Astrocyte of the spinal cord (primary cell): Measurements from ENCODE around the gene KCNN1.

Experiments
- DNase-seq: peaks from one replicate; pipeline ENCODE4 v3.0.0; 2011; ENCODE audit warnings: low read depth, low spot score
- H3K4me3 ChIP-seq: 2 replicates; pipeline ENCODE4 v1.5.1; 2011; ENCODE audit warnings: low read depth, mild to moderate bottlenecking, low read length, moderate library complexity
- CTCF ChIP-seq: IDR thresholded peaks from 2 replicates; pipeline ENCODE4 v1.5.1; 2012; ENCODE audit warnings: low read depth, mild to moderate bottlenecking, low read length, inconsistent platforms
- in situ Hi-C: cut with HindIII; loops from 2 replicates; pipeline ENCODE4 v1.10.0; 2017; ENCODE audit warnings: low sequenced_read_pairs

The KCNN1 gene

GRCh38 chr19:17972230-17972629 is 5.3 kb downstream of the KCNN1 start:
- no peak overlapping the region for H3K4me3 ChIP-seq
- DNase-seq = no peak
- in situ Hi-C loops = no loop called here
- no peak for TF ChIP-seq CTCF

GRCh38 chr19:17973759-17974158 is 6.9 kb downstream of the KCNN1 start:
- in situ Hi-C loops = no loop called here
- no peak overlapping the region for H3K4me3 ChIP-seq
- TF ChIP-seq CTCF = no peak
- no peak for DNase-seq

GRCh38 chr19:17974551-17974950 is 7.6 kb downstream of the KCNN1 start:
- in situ Hi-C loops = no loop called here
- DNase-seq = no peak
- TF ChIP-seq CTCF = no peak
- no peak overlapping the region for H3K4me3 ChIP-seq

GRCh38 chr19:17975032-17975431 is 8.1 kb downstream of the KCNN1 start:
- TF ChIP-seq CTCF = no peak
- in situ Hi-C loops = no loop called here
- no peak for DNase-seq
- no peak overlapping the region for H3K4me3 ChIP-seq

- TF ChIP-seq CTCF = no peak
- DNase-seq = no peak
- H3K4me3 ChIP-seq = no peak overlapping the region
- in situ Hi-C loops = no loop called here
Measured at GRCh38 chr19:17977021-17977420, 10.1 kb downstream of the KCNN1 start.

- no peak overlapping the region for H3K4me3 ChIP-seq
- TF ChIP-seq CTCF = no peak
- in situ Hi-C loops = no loop called here
- DNase-seq = no peak
Measured at GRCh38 chr19:17977488-17977887, 10.6 kb downstream of the KCNN1 start.

GRCh38 chr19:17981611-17982010 is 14.7 kb downstream of the KCNN1 start:
- no peak for DNase-seq
- no peak for TF ChIP-seq CTCF
- in situ Hi-C loops = no loop called here
- no peak overlapping the region for H3K4me3 ChIP-seq
